Heart left ventricle (tissue), 16 donors: Measurements from ENCODE around the gene KIF26B. TPM values are rescaled to one million over a fixed set of nuclear protein-coding genes. Genes with fewer than 3 reads are reported as not detected.

ENCODE experiments used
- ATAC-seq, 4 donors: fragments of 200-7000 bp; cut with Tn5 transposase; one replicate each; pipeline ENCODE4 v1.9.1; 2020 to 2022; ENCODE audit warnings: moderate library complexity in 4 of 4, mild to moderate bottlenecking in 3 of 4, moderate number of reproducible peaks in 1 of 4
- DNase-seq, 5 donors: peaks; one replicate each; pipeline ENCODE4 v3.0.0-alpha.2; 2020
- H3K27ac ChIP-seq, 12 donors: fragments of 200-600 bp; sonication (generic) in 4 of 12; one replicate each; pipeline versions ENCODE4 v1.5.0 to v1.8.0; 2016 to 2022; ENCODE audit warnings: mild to moderate bottlenecking in 2 of 12
- H3K27me3 ChIP-seq, 9 donors: fragments of 200-600 bp; sonication (generic) in 2 of 9; one replicate each; pipeline versions ENCODE4 v1.5.1 to v1.8.0; 2016 to 2022; ENCODE audit warnings: mild to moderate bottlenecking in 3 of 9
- H3K36me3 ChIP-seq, 9 donors: fragments of 200-600 bp; sonication (generic) in 2 of 9; one replicate each; pipeline versions ENCODE4 v1.5.0 to v1.8.0; 2018 to 2022; ENCODE audit warnings: mild to moderate bottlenecking in 2 of 9
- H3K4me1 ChIP-seq, 12 donors: fragments of 200-600 bp; sonication (generic) in 4 of 12; one replicate each; pipeline versions ENCODE4 v1.5.0 to v1.8.0; 2016 to 2022; ENCODE audit warnings: mild to moderate bottlenecking in 3 of 12
- H3K4me3 ChIP-seq, 12 donors: fragments of 200-600 bp; sonication (generic) in 4 of 12; one replicate each; pipeline versions ENCODE4 v1.5.0 to v1.8.0; 2017 to 2022; ENCODE audit warnings: mild to moderate bottlenecking in 9 of 12, moderate library complexity in 4 of 12
- H3K9me3 ChIP-seq, 12 donors: fragments of 200-600 bp; sonication (generic) in 4 of 12; one replicate each; pipeline versions ENCODE4 v1.5.0 to v1.8.0; 2016 to 2022; ENCODE audit warnings: mild to moderate bottlenecking in 1 of 12
- CTCF ChIP-seq, 12 donors: fragments of 200-600 bp; sonication (generic) in 4 of 12; IDR thresholded peaks; one replicate each; pipeline versions ENCODE4 v1.5.0 to v1.8.0; 2018 to 2022; ENCODE audit warnings: antibody characterized with exemption in 12 of 12, mild to moderate bottlenecking in 5 of 12
- POLR2A ChIP-seq, 2 donors: fragments of 450-650 bp; IDR thresholded peaks; one replicate each; pipeline ENCODE4 v1.6.1; 2017; ENCODE audit warnings: antibody characterized with exemption in 2 of 2, mild to moderate bottlenecking in 2 of 2, moderate library complexity in 2 of 2
- WGBS, 4 donors: extraction: QIAGEN DNeasy Blood & Tissue Kit in 2 of 4; methylation state at CpG; one replicate each; pipeline versions ENCODE4 v1.1.5 to v1.1.7; 2013 to 2018; 5-methylcytosine and 5-hydroxymethylcytosine counted together
- intact Hi-C, 10 donors: fragments of 100-400 bp; cut with DNase I; formaldehyde crosslinking; loops; one replicate each; pipeline versions ENCODE4 v1.11.1 to v1.14.2; 2022
- polyA plus RNA-seq, 2 donors: library from polyadenylated mRNA; stranded (reverse); fragments of 200-250 nt; gene quantifications; one replicate each; pipeline ENCODE4 v1.2.3, GENCODE V29; 2013
- total RNA-seq, 9 donors: library from RNA; depleted of rRNA in 2 of 9; stranded (reverse); fragments of >200 nt in 2 of 9; fragmentation: NEBNext Ultra II Directional in 3 of 9; extraction: Animal tissue kit (Norgen Biotek cat#: 25700) in 3 of 9; gene quantifications; one replicate each; pipeline versions ENCODE4 v1.1.0 to v1.2.4, GENCODE V29; 2016 to 2023
- donor health status: ischemic (EF 13 %, LVEDD 7.1; RV severe dilation, severe dysfunction).
- donor health status: healthy with polysubstance abuse.
- donor health status: DM: no; HTN: yes; CAD: no.
- donor health status: DM: no; HTN: no; CAD: no.
- donor health status: ischemic (EF 25% LVEDD 6.9; RV normal size, moderate dysfunction).
- donor health status: ischemic (EF 25% LVEDD 5.7; RV mildly dilated, moderate dysfunction).
- donor health status: healthy.
- donor health status: DM: yes; HTN: yes; CAD: no.
- donor health status: ischemic (EF 35%, LVEDD 5.7; RV mildly dilated, moderate dysfunction).
- donor health status: nonischemic (EF 11% LVEDD 7.7; RV severe dilation, severe dysfunction).
- donor health status: DM: yes; HTN: yes; CAD: no.
- donor health status: PGD.
- donor health status: ischemic (EF 29% LVEDD 5.4; RV normal size, mild dysfunction).
- donor health status: nonischemic (EF 23%, LVEDD 6.1; RV moderate dilation, normal function).

KIF26B gene
- total and polyA plus RNA-seq, 11 donors: 1.2 to 7.0 (median 2.3) TPM

DNA sequence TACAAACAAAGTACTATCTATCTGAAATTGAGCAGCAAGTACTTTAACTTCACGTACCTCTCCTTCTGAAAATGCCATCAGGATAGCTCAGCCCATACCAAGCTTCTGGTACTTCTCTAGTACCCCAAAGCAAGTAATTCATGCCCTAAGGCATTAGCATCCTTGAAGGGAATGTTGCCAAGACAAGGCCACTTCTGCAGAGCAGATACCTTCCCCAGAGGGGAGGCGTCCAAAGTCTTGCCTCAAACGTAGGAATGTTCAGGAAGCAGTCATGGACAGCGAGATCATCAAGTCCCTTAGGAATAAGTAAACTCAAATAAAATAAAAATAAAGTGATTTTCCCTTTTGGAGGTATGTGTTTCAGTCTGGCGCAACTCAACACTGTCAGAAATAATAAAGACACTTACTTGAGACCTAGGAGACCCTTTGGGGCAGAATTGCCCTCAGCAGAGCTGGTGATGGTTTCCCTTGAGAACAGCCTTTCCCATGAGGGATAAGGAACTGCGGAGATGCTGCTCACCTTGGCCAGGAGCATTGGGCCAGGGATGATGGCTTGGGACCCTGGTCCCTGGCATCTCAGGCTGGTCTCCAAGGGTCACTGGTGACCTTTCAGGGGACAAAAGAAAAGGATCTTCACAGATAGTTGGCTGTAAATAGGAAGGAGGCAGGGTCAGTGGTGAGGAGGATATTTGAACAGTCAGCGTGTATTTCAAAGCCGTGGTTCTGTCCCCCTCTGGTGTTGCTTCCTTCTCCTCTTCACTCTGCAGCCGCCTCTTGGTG lies 522.9 kb downstream of the KIF26B start:
- no peak overlapping the region for H3K4me3 ChIP-seq
- no peak for TF ChIP-seq CTCF (IDR thresholded peaks at IDR 0.05)
- no peak for TF ChIP-seq POLR2A (IDR thresholded peaks at IDR 0.05)
- 78 to 88% (median 81%) methylated on average over 9 of the region's 9 CpGs for WGBS, 4 donors
- H3K36me3 ChIP-seq: no peaks in the 10 kb centered on the region
- no peak overlapping the region for H3K27ac ChIP-seq
- no peaks in the 10 kb centered on the region for H3K9me3 ChIP-seq
- intact Hi-C loops: no loop called here
- no peak for ATAC-seq
- peaks cover 0 to under 1% (median 0%) of the 10 kb centered on the region in 12 donors for H3K4me1 ChIP-seq
- H3K27me3 ChIP-seq: no peaks in the 10 kb centered on the region
- no peak for DNase-seq

DNA sequence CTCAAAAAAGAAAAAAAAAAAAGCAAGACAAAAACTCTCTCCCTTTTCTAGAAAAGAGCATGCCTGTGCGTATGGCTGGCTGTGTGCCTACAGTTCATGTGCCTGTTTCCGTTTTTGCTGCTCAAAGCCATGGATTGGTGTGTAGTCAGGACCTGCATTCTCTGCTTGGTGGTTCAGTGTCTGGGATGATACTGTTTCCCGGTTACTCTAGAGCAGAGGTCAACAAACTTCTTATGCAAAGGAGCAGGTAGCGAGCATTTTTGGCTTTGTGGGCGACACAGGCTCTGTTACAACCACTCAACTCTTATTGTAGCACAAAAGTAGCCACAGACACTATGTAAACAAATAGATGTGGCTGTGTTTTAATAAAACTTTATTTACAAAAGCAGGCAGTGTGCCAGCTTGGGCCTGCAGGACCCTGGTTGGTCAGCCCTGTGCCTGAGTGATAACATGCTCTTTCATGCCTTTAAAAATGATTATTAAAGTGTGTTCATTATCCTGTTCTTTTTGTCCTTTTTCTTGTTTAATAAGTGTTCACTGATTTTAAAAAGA lies 524.2 kb downstream of the KIF26B start:
- no peak for TF ChIP-seq POLR2A (IDR thresholded peaks at IDR 0.05)
- TF ChIP-seq CTCF (IDR thresholded peaks at IDR 0.05): no peak
- ATAC-seq (no peak), DNase-seq (no peak)
- no peak overlapping the region for H3K4me3 ChIP-seq
- no peaks in the 10 kb centered on the region for H3K27me3 ChIP-seq
- H3K4me1 ChIP-seq: peaks cover 0 to 13% (median 6%) of the 10 kb centered on the region in 12 donors
- H3K9me3 ChIP-seq: no peaks in the 10 kb centered on the region
- no peak overlapping the region for H3K27ac ChIP-seq
- 87 to 91% (median 90%) methylated on average over 5 of the region's 5 CpGs for WGBS, 4 donors
- H3K36me3 ChIP-seq: no peaks in the 10 kb centered on the region
- intact Hi-C loops: no loop called here

GRCh38 chr1:245679821-245680780 lies 525.3 kb downstream of the KIF26B start:
- H3K27ac ChIP-seq: no peak overlapping the region
- H3K27me3 ChIP-seq: no peaks in the 10 kb centered on the region
- no peaks in the 10 kb centered on the region for H3K9me3 ChIP-seq
- no peak for TF ChIP-seq CTCF (IDR thresholded peaks at IDR 0.05)
- no peak for TF ChIP-seq POLR2A (IDR thresholded peaks at IDR 0.05)
- ATAC-seq (no peak), DNase-seq (no peak)
- no peaks in the 10 kb centered on the region for H3K36me3 ChIP-seq
- peaks cover 0 to 14% (median 6%) of the 10 kb centered on the region in 12 donors for H3K4me1 ChIP-seq
- WGBS, 4 donors: 85 to 93% (median 86%) methylated on average over 24 of the region's 24 CpGs
- H3K4me3 ChIP-seq: no peak overlapping the region
- intact Hi-C loops: loop anchor here in 3 of 10 donors (5.0 to 10.0 kb wide), 3 partner anchors 322 to 525 kb away; partner anchors contain the start of gene KIF26B (in 1 of the 3)
